GM21619 (cell line): ENCODE results near the gene LCE1D.

Source experiments
- ATAC-seq: cut with Tn5 transposase; IDR thresholded peaks from one replicate; pipeline ENCODE4 v1.9.1; 2021; ENCODE audit not compliant: unreplicated experiment

LCE1D gene, protein sequence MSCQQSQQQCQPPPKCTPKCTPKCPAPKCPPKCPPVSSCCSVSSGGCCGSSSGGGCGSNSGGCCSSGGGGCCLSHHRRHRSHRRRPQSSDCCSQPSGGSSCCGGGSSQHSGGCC

DNA sequence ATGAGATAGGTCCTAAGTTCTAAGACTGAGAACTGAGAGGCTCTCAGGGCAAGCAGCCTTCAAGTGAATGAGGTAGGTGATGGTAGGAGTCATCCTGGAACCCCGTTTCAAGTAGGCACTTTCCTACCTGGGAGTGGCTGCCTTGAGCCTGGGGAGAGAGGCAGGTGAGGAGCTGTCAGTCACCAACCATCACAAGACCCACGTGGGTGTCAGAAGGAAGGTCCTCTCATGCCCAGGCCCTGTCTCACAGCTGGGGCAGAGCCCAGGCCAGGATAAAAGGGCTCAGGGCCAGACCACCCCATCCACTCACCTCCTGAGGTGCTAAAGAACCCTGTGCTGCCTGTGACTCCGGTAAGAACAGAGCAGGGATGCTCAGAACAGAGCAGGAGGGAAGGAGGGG lies at the start of gene LCE1D:
Gene LCE1D, plus strand, starts transcription at position 301 of the 400 bp plus-strand sequence. CDS start 1,074 bp downstream, outside the sequence.
- ATAC-seq = no peak

DNA sequence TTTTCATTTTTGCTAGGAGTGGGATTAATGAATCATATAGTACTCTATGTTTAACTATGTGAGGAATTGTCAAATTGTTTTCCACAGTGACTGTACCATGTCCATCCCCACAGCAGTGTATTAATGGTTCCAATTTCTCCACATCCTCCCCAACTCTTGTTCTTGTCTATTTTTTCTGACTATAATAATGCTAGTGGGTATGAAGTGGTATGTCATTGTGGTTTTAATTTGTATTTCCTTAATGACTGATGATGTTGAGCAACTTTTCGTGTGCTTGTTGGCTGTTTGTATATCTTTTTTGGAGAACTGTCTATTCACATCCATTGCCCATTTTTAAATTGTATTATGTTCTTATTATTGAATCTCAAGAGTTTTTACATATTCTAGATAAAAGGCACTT lies 48.7 kb upstream of the LCE1D start:
- no peak for ATAC-seq

DNA sequence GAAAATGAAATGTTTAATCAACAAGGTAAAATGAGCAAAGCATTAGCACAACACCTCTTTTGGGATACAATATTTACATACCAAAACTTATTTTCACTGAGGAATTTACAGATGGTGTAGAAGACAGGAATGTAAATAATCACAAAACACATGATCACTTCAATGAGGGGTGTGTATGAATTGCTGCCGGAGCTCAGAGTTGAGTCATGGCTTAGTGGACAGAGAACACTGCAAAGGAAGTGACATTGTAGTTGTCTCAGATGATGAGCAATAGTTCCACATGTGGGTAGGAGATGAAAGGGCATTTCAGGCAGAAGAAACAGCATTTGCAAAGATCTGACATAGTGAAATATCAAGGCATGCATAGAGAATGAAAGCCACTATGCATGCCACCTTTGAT lies 44.3 kb upstream of the LCE1D start:
- no peak for ATAC-seq

DNA sequence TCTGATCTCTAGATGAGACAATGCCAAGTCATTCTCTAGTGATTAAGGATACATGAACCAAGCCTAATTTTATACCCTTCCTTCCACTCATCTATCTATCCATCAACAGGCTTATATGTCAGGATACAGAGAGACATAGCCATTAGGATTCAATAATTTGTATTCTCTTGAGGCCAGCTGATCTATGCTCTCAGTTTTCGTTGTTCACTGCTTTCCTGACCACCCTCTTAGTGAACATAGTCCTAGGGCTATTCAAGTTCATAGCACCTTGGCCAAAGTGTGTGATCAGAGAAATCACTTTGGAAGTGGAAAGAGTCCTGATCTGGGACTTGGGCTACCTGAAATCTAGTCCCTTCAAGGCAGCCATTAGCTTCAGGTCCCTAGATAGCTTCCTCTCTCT lies 42.9 kb upstream of the LCE1D start:
- ATAC-seq = no peak

DNA sequence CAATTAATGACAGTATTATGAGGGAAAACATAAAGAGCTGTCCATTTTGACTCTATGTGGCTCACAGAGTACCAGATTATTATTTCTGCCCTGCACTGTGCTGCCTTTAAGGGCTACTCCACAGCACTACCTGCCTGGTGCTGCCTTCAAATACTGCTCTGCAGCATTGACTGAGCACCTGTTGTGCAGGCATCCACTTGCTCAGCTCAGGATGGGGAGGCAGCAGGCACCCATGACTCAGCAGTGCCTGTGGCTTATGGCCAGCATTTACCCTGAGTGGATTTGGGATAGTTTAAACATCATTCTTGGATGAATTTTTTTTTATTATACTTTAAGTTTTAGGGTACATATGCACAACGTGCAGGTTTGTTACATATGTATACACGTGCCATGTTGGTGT lies 39.6 kb upstream of the LCE1D start:
- ATAC-seq = no peak

DNA sequence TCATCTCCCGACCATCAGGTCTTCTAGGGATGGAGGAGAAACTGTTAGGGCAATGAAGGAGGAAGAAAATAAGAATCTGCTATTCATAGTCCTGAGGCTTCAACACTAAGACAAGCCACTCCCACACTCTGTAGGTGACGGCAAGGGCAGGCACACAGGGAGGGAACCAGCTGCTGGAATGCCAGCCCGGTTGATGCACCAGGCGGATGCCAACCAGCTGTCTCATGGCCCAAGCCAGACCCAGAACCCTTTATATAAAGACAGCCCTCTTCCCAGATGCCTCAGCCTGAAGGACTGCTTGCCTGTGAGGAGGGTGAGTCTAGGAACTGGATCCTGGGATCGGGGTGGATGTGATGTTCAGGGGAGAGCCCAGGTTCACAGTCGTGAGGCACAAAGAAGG lies 38.8 kb upstream of the LCE1D start, which contains the start of gene KPRP:
Gene KPRP, plus strand, starts transcription at position 279 of the 400 bp plus-strand sequence. CDS start 1,564 bp downstream, outside the sequence.
- ATAC-seq = no peak

DNA sequence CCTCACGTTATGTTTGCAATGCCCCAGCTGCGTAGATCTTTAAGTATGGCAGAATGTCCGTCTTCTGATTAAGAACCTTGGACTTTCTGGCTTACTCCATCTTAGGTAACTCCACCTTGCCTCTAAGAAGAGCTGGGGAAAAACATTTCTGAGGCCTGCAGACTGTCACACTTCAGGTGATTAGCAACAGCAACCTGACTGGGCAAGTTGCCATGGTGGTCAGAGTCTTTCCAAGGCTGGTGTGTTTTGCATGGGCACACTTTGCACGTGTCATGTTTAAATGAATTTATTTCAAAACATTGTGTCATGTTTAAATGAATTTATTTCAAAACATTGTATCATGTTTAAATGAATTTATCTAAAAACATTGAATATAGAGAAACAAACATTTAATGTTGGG lies 37.9 kb upstream of the LCE1D start:
- ATAC-seq = no peak

DNA sequence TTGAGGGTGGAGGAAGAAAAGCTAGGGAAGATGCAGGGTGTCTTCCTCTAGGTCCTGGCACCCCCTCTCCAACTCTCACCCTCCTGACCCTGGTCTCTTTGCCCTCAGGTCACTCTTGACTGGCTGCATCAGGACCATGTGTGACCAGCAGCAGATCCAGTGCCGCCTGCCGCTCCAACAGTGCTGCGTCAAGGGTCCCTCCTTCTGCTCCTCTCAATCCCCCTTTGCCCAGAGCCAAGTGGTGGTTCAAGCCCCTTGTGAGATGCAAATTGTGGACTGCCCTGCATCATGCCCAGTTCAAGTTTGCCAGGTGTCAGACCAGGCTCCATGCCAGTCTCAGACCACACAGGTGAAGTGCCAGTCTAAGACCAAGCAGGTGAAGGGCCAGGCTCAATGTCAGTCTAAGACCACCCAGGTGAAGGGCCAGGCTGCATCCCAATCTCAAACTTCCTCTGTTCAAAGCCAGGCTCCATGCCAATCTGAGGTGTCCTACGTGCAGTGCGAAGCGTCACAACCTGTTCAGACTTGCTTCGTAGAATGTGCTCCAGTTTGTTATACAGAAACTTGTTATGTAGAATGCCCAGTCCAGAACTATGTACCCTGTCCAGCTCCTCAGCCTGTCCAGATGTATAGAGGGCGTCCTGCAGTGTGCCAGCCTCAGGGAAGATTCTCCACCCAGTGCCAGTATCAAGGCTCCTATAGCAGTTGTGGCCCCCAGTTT lies 36.9 kb upstream of the LCE1D start:
- no peak for ATAC-seq

DNA sequence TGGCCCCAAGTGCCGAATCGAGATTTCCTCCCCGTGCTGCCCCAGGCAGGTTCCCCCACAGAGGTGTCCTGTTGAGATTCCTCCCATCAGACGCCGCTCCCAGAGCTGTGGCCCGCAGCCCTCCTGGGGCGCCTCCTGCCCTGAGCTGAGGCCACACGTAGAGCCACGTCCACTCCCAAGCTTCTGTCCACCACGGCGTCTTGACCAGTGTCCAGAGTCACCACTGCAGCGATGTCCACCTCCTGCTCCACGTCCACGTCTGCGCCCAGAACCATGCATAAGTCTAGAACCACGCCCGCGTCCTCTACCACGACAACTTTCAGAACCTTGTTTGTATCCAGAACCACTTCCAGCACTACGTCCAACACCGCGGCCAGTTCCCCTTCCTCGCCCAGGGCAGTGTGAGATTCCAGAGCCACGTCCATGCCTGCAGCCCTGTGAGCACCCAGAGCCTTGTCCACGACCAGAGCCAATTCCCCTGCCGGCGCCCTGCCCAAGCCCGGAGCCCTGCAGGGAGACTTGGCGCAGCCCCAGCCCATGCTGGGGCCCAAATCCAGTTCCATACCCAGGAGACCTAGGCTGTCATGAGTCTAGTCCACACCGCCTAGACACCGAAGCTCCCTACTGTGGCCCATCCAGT lies 35.9 kb upstream of the LCE1D start:
- ATAC-seq = no peak

DNA sequence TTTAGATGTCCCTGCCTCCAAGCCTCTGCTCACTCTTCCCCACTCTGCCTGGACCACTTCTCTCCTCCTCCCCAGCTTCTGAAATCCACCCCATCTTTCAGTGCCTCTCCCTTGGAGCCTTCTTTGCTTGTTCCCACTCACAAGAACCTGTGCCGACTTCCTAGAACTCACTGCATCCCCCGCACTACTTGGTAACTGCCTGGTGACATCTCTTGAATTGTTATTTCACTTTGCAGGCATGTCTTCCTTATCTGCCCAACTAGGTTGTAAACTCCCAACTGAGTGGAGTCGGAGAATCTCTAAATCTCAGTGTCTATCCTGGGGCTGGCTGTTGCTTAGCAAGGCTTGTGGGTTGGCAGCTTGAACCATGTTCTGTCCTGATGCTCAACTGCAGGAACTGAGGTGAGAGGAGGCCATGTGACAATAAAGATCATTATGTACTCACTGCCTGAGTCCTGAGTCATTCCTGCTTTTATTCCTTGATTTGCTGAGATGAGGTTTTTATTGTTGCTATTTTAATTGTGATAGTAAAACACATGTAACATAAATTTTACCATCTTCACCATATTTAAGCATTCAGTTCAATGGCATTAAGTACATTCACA lies 34.8 kb upstream of the LCE1D start:
- no peak for ATAC-seq

DNA sequence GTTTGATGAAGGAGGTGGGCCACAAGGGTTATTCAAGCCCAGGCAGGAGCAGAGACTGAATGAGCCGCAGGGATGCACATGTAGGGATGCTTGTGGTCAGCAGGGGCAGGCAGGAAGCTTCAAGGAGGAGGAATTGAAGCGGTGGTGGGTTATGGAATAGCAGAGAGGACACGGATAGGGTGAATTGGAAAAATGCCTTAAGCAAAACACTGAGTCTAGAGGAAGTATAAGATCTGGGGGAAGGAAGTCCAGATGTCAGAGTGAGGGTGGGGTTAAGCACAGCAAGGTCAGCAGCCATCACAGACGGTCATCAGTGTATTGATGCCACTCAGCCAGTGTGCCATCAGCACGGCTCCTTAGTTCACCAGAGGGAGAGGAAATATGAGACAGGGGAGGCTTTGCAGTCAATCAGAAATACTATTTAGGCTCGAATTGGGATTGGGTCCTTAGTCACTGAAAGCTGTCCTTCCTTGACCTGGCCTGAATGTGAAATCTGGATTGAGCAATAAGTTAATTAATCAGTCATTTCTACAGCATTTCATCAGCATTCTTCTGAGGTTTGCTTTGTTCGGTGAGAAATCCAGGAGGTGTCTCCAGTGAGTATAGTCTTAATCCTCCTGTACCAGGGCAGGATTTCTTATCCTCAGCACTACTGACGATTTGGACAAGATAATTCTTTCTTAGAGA lies 27.5 kb upstream of the LCE1D start:
- no peak for ATAC-seq

DNA sequence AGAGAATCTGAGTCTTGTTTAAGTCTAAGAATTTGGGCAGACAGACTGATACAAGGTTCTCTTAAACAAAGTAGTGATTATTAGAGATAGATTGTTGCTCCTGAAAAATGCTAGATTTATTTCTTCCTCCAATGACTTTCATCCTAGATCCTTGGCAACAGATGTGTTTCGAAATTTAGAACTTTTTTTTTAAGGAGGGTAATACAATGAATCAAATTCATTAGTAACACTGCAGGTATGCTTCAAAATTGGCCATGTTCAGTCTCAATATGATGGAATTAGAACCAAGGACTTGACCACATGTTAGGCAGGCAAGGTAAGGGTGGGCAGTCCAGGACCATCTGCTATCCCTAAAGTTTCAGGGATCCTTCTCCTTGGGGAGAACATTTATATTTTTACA lies 26.1 kb upstream of the LCE1D start:
- no peak for ATAC-seq

DNA sequence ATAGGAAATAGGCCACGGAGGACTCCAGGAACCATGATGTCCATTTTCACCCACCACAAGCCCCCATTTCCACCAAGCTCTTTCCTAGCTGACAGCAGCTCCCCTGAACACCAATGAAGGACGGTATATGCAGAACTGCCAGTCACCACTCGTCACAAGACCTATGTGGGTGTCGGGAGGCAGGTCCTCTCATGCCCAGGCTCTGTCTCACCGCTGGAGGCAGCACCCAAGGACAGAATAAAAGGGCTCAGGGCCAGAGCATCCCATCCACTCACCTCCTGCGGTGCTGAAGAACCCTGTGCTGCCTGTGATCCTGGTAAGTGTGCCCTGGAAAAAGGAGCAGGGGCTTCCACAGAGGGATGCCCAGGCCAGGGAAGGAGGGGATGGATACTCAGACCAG lies 21.6 kb upstream of the LCE1D start, which contains the start of gene LCE1F:
Gene LCE1F, plus strand, starts transcription at position 266 of the 400 bp plus-strand sequence. CDS start 1,232 bp downstream, outside the sequence.
- ATAC-seq = no peak

DNA sequence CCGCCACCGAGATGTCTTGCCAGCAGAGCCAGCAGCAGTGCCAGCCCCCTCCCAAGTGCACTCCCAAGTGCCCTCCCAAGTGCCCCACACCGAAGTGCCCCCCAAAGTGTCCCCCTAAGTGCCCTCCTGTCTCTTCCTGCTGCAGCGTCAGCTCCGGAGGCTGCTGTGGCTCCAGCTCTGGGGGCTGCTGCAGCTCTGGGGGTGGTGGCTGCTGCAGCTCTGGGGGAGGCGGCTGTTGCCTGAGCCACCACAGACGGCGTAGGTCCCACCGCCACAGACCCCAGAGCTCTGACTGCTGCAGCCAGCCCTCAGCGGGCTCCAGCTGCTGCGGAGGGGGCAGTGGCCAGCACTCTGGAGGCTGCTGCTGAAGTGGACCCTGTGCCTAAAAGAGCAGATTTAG lies 20.2 kb upstream of the LCE1D start:
- no peak for ATAC-seq

DNA sequence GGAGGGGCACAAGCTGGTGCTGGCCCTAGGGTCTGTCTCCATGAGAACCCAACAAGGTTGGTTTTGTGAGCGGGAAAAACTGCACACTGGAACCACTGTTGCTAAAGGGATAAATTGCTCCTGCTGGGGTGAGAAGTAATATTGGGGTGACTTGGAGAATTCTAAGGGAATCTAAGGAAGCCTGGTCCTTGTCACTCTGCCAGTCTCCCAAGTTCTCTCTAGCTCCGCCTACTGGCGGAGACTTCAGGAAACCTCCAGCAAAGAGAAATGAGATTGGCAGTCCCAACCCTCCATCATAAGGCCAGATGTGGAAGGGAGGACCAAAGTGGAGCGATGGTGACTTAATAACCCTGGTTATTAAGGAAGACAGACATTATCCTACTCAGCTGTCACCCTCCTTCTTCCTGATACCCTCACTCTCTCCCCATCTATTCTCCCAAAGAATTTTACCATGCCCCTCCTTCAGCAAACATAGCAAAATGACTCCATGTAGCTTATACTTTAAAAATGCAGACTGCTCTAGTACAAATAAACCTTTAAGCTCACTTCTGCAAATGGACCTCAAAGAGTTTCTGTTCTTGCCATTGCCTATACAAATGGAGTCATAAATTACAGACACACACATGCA lies 18.9 kb upstream of the LCE1D start:
- no peak for ATAC-seq

DNA sequence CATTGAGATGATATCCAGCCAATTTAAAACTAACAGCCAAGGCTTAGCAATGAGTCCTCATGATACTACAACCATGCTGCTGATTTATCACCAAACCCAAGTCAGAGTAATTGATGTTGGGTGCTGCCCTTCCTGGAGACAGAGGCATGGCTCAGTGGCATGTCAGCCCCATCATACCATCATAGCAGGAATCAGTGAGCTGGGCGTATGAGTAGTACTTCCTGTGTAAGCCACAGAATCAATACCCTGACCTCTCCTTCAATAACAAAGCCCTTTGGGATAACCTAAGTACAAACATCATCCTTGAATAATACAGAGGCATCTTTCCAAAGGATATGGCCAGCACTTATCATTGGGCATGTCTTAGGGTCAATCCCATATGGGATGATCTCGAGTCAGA lies 13.4 kb upstream of the LCE1D start:
- ATAC-seq = no peak

DNA sequence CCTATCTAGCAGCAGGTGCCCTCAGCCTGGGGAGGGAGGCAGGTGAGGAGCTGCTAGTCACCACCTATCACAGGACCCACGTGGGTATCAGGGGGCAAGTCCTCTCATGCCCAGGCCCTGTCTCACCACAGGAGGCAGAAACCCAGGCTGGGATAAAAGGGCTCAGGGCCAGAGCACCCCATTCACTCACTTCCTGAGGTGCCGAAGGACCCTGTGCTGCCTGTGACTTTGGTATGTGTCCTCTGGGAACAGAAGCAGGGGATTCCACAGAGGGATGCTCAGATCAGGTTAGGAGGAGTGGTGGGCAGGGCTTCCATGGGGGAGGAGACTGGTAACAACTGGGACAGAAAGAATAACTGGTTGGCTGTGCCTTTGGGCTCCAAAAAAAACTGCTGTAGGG lies 10.4 kb upstream of the LCE1D start, which contains the start of gene LCE1E:
Gene LCE1E, plus strand, starts transcription at position 181 of the 400 bp plus-strand sequence. CDS start 1,043 bp downstream, outside the sequence.
- no peak for ATAC-seq

DNA sequence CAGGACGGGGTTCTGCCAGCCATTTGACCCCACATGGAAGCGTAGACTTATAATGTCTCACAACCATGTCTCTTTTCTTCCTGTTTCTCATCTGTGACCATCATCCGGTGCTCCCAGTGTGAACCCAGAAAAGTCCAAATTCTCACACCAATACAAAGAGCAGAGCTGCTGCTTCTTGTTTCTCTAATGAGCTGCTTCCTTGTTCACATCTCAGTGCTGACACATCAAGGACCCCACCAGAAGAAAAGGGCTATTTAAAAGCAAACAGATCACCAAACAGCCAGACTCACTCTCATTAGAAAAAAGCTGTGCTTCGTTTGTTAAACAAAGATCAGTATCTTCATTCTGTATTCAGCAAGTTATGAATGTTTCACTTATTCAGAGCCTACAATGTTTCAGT lies 835 bp upstream of the LCE1D start:
- no peak for ATAC-seq

DNA sequence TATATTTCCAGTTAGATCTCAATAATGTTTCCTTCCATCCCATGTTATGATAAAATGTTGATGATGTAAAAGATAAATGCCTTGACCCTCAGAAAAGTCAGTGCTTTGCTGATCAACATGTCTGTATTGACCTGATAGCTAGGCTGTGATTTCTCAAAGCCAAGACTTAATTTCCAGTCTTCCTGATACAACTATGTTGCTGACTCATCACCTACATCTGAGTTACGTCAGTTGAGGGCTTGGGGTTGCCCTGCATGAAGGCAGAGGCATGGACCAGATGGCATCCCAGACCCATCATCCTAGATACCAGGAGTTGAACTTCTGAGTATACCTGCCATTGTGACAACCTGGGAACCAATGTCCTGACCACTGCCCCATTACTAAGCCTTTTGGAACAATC lies 4.8 kb downstream of the LCE1D start:
- ATAC-seq = no peak

DNA sequence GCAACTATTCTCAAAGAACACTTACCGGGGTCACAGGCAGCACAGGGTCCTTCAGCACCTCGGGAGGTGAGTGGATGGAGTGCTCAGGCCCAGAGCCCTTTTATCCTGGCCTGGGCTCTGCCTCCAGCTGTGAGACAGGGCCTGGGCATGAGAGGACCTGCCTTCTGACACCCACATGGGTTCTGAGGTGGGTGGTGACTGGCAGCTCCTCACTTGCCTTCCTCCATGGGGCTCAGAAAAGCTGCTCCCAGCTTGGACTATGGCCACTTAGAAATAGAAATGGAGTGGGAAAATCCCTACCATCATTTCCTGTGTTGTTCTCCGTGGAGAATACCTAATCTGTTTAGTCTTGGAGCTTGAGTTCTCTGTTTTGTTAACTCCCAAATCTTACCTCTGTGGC lies 10.1 kb downstream of the LCE1D start, which contains the start of gene LCE1C:
Gene LCE1C, minus strand, starts transcription at position 76 of the 400 bp plus-strand sequence. CDS start 1,173 bp downstream, outside the sequence.
- no peak for ATAC-seq

DNA sequence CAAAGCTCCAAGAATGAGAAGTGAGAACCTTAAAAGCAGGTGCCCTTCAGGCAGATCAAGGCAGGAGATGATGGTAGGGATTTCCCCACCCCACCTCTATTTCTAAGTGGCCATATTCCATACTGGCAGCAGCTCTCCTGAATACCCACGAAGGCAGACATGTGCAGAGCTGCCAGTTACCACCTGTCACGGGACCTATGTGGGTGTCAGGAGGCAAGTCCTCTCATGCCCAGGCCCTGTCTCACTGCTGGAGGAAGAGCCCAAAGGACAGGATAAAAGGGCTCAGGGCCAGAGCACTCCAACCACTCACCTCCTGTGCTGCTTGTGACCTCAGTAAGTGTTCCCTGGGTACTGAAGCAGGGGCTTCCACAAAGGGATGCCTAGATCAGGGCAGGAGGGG lies 14.5 kb downstream of the LCE1D start:
- no peak for ATAC-seq
